ENCODE results near the gene WDPCP. TPM values are rescaled to one million over a fixed set of nuclear protein-coding genes. Genes with fewer than 3 reads are reported as not detected.

The WDPCP gene
- total RNA-seq, 4 donors from 2014 or later: 7.2 to 47.3 (median 13.0) TPM

GRCh38 chr2:63520793-63521192, 67.5 kb downstream of the WDPCP start:
- H3K36me3 ChIP-seq: no peaks in the 10 kb centered on the region
- peaks cover 0 to 11% (median 2%) of the 10 kb centered on the region in 3 donors for H3K9me3 ChIP-seq
- no peak for DNase-seq
- intact Hi-C loops (cut with DNase I; ENCODE audit: low total_unique reads) (no loop called here), in situ Hi-C loops (cut with MboI; ENCODE audit: low sequenced_read_pairs in 4 of 4) (no loop called here)
- TF ChIP-seq CTCF (IDR thresholded peaks at IDR 0.05 in 4 of 5, conservative IDR thresholded peaks at IDR 0.05 in 1 of 5): no peak
- TF ChIP-seq POLR2A (IDR thresholded peaks at IDR 0.05): no peak
- ATAC-seq: no peak
- H3K27me3 ChIP-seq: no peaks in the 10 kb centered on the region
- H3K4me3 ChIP-seq: no peak overlapping the region
- no peak overlapping the region for H3K27ac ChIP-seq
- no peaks in the 10 kb centered on the region for H3K4me1 ChIP-seq

- TF ChIP-seq CTCF (IDR thresholded peaks at IDR 0.05 in 4 of 5, conservative IDR thresholded peaks at IDR 0.05 in 1 of 5): no peak
- TF ChIP-seq POLR2A (IDR thresholded peaks at IDR 0.05): no peak
- Histone ChIP-seq H3K36me3 (no peaks in the 10 kb centered on the region), H3K9me3 (no peaks in the 10 kb centered on the region), H3K4me1 (peaks cover 5 to 6% of the 10 kb centered on the region in 2 donors), H3K27ac (no peak overlapping the region), H3K27me3 (no peaks in the 10 kb centered on the region), H3K4me3 (no peak overlapping the region)
- no peak for ATAC-seq
- DNase-seq: no peak
- intact Hi-C loops (cut with DNase I; ENCODE audit: low total_unique reads): no loop called here
- in situ Hi-C loops (cut with MboI; ENCODE audit: low sequenced_read_pairs in 4 of 4): no loop called here
Measured at GRCh38 chr2:63514781-63515180, 73.5 kb downstream of the WDPCP start.

GRCh38 chr2:63514237-63514716, 74.0 kb downstream of the WDPCP start:
- Histone ChIP-seq H3K9me3 (no peaks in the 10 kb centered on the region), H3K27ac (no peak overlapping the region), H3K27me3 (no peaks in the 10 kb centered on the region), H3K36me3 (no peaks in the 10 kb centered on the region), H3K4me3 (no peak overlapping the region), H3K4me1 (peaks cover 5 to 6% of the 10 kb centered on the region in 2 donors)
- DNase-seq (no peak), ATAC-seq (no peak)
- intact Hi-C loops (cut with DNase I; ENCODE audit: low total_unique reads): no loop called here
- in situ Hi-C loops (cut with MboI; ENCODE audit: low sequenced_read_pairs in 4 of 4): no loop called here
- TF ChIP-seq POLR2A (IDR thresholded peaks at IDR 0.05) (no peak), CTCF (IDR thresholded peaks at IDR 0.05 in 4 of 5, conservative IDR thresholded peaks at IDR 0.05 in 1 of 5) (no peak)

- Histone ChIP-seq H3K9me3 (no peaks in the 10 kb centered on the region), H3K27me3 (no peaks in the 10 kb centered on the region), H3K4me1 (peaks cover 12 to 17% of the 10 kb centered on the region in 2 donors), H3K27ac (no peak overlapping the region), H3K4me3 (no peak overlapping the region), H3K36me3 (no peaks in the 10 kb centered on the region)
- intact Hi-C loops (cut with DNase I; ENCODE audit: low total_unique reads): no loop called here
- TF ChIP-seq CTCF (IDR thresholded peaks at IDR 0.05 in 4 of 5, conservative IDR thresholded peaks at IDR 0.05 in 1 of 5): no peak
- DNase-seq (no peak), ATAC-seq (no peak)
- in situ Hi-C loops (cut with MboI; ENCODE audit: low sequenced_read_pairs in 4 of 4): no loop called here
Measured at GRCh38 chr2:63506320-63506719, 82.0 kb downstream of the WDPCP start.

GRCh38 chr2:63503818-63504217, 84.5 kb downstream of the WDPCP start:
- Histone ChIP-seq H3K27me3 (no peaks in the 10 kb centered on the region), H3K4me1 (peaks cover 12 to 17% of the 10 kb centered on the region in 2 donors), H3K27ac (no peak overlapping the region), H3K36me3 (no peaks in the 10 kb centered on the region), H3K4me3 (no peak overlapping the region), H3K9me3 (no peaks in the 10 kb centered on the region)
- intact Hi-C loops (cut with DNase I; ENCODE audit: low total_unique reads) (no loop called here), in situ Hi-C loops (cut with MboI; ENCODE audit: low sequenced_read_pairs in 4 of 4) (no loop called here)
- TF ChIP-seq POLR2A (IDR thresholded peaks at IDR 0.05): no peak
- no peak for TF ChIP-seq CTCF (IDR thresholded peaks at IDR 0.05 in 4 of 5, conservative IDR thresholded peaks at IDR 0.05 in 1 of 5)
- DNase-seq (no peak), ATAC-seq (no peak)

Measured in gastrocnemius medialis (tissue), 4 donors.